ENCODE measurements around the gene ING5. TPM values are rescaled to one million over a fixed set of nuclear protein-coding genes. Genes with fewer than 3 reads are reported as not detected.

Gene ING5
- total RNA-seq, 1 donor from 2014 or later = 56.9 TPM

- Mint-ChIP-seq H3K36me3 (no peaks in the 10 kb centered on the region), H3K9me3 (no peaks in the 10 kb centered on the region)
Measured at GRCh38 chr2:241773511-241774418, 71.9 kb downstream of the ING5 start.

DNA sequence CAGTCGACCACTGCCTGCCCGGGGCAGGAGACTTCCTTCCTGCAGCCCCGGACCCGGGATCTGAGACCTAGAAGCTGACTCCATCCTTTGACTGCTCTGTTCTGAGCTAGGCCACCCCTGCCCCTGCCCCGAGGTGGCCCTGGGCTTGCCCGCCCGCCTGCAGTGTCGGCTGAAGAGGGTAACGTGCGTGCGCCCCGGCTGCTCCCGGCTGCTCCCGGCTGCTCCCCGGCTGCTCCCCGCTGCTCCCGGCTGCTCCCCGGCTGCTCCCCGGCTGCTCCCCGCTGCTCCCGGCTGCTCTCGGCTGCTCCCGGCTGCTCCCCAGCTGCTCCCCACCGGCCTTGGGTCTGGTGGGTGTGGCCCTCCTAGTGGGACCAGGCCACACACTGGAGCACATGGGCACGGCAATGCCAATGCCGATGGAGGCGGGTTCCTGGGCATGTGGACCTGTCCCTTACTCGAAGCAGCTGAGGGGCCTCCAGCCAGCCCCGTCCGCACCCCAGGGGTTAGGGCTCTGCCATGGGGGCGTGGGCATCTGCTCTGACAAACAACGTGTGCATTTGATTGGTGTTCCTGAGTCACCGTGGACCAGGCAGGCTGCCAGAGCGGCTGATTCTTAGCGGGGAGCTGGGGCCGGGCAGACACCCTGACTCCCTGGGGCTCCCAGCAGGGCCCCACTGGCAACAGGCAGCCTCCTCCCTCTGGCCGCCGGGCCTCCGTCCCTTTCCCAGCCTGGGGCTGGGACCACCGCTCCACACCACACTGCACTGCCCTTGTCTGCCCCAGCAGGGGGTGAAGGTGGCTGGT, 72.8 kb downstream of the ING5 start:
- Mint-ChIP-seq H3K27ac (no peak overlapping the region), H3K36me3 (no peaks in the 10 kb centered on the region)
- DNase-seq (ENCODE audit: low spot score in 2 of 2, unreplicated experiment in 2 of 2) = no peak

More at GRCh38 chr2:241773511-241774418, 71.9 kb downstream of the ING5 start:
- Mint-ChIP-seq H3K27ac (no peak overlapping the region), H3K4me3 (no peak overlapping the region), H3K4me1 (peaks cover 26% of the 10 kb centered on the region), H3K27me3 (ENCODE audit: low read depth) (no peaks in the 10 kb centered on the region)
- no peak for DNase-seq (ENCODE audit: low spot score in 2 of 2, unreplicated experiment in 2 of 2)
- TF ChIP-seq CTCF (IDR thresholded peaks at IDR 0.05; ENCODE audit: unreplicated experiment) = no peak

DNA sequence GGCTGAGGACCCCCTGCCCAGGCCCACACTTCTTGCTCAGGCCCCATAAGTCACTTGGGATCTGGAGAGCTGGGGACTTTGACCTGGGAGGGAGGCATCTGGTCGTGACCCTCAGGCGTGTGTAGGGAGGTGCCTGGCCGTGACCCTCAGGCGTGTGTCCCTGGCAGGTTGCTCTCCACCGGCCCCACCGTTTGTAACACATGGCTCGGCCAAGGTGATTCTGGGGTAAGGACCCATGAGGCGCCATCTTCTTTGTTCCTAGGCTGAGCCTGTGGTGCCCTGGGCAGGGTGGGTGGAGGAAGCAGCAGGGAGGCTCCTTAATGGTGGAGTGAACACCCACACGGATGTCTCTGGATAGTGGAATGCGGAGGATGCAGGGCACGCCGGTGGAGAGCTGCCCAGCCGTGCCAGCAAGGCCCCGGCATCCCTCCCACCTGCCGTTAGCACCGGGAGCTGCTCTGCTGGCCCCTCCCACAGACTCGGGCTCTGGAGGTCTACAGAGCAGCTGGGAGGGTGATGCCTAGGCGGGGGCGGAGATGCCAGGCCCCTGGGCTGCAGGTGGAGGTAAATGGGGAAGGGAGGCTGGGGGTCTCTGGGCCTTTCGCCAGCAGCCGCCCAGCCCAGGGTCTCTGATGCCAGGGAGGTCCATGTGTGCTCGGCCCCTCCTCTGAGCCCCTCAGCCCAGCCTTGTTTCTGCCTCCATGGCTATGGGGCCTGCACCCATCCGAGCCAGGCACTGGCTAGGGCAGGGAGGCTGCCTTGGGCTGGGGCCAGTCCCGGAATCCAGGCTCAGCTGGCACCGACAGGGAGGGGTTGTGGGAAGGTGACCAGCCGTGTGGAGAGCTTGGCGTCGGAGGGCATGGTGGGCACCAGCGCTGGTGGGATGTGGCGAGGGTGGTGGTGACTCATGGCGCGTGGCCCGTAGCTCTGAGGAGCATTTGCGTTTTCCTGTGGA, 73.7 kb downstream of the ING5 start:
- no peak for TF ChIP-seq CTCF (IDR thresholded peaks at IDR 0.05; ENCODE audit: unreplicated experiment)

More for the DNA sequence above, 72.8 kb downstream of the ING5 start:
- Mint-ChIP-seq H3K4me1 (peaks cover 26% of the 10 kb centered on the region), H3K4me3 (no peak overlapping the region), H3K27me3 (ENCODE audit: low read depth) (no peaks in the 10 kb centered on the region), H3K9me3 (no peaks in the 10 kb centered on the region)
- TF ChIP-seq CTCF (IDR thresholded peaks at IDR 0.05; ENCODE audit: unreplicated experiment) = no peak

DNA sequence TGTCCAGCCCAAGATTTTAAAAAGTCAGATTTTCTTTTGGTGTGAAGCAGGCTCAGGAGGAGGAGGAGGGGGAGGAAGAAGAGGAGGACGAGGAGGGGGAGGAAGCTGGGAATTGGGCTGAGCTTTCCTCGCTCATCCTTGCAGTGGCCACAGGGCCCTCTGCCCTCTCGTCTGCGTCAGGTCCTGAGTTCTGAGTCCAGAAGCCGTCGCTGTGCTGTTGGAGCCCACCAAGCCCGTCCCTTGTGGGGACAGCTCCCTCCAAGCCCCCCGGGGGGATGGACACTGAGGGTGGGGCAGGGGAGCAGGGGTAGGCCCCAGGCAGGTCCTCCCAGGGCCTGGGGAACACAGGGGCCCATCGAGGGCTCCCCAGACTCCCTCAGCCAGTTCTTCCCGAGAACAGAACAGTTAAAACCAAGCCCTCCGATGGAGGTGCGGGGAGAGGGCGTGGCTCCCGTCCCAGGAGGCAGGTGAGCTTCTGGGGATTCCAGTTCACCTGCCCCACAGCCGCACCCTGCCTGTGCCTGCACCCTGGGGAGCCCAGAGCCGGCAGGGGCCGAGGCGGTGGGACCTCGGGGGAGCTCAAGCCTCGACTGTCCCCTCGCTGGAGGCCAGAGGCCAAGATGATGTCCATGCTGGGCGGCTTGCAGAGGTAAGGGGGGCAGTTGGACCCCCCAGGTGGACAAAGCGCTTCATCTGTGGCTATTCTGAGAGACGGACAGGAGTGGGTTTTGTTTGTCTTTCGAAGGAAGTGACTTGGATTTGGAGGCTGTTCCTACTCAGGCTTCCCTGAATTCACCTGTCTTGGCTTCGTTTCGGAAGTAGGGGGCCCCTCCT, 74.7 kb downstream of the ING5 start, which contains the start of gene GAL3ST2:
Gene GAL3ST2, plus strand, starts transcription at position 487 of the 834 bp plus-strand sequence. Its CDS starts 134 bp downstream, at position 621.
- no peak within 1 kb of the TSS for H3K4me3 Mint-ChIP-seq
- H3K36me3 Mint-ChIP-seq = peaks cover 1% of the 10 kb centered on the region
- TF ChIP-seq CTCF (IDR thresholded peaks at IDR 0.05; ENCODE audit: unreplicated experiment) = no peak
- no peak within 1 kb of the TSS for H3K27ac Mint-ChIP-seq
- peaks cover 10% of the 10 kb centered on the region for H3K9me3 Mint-ChIP-seq
- peaks cover 18% of the 10 kb centered on the region for H3K4me1 Mint-ChIP-seq
- H3K27me3 Mint-ChIP-seq (ENCODE audit: low read depth) = no peaks in the 10 kb centered on the region
- DNase-seq (ENCODE audit: low spot score in 2 of 2, unreplicated experiment in 2 of 2) = peak in 1 of 2 experiments; percentile 33

More for the DNA sequence above, 73.7 kb downstream of the ING5 start:
- DNase-seq (ENCODE audit: low spot score in 2 of 2, unreplicated experiment in 2 of 2) = peak in 1 of 2 experiments; percentile 34
- peak overlapping the region; percentile 12 for H3K27ac Mint-ChIP-seq
- peaks cover 1% of the 10 kb centered on the region for H3K9me3 Mint-ChIP-seq
- no peaks in the 10 kb centered on the region for H3K36me3 Mint-ChIP-seq
- no peak overlapping the region for H3K4me3 Mint-ChIP-seq
- H3K4me1 Mint-ChIP-seq = peaks cover 24% of the 10 kb centered on the region
- no peaks in the 10 kb centered on the region for H3K27me3 Mint-ChIP-seq (ENCODE audit: low read depth)
